Measurements from ENCODE around the gene DRAP1.

DNA sequence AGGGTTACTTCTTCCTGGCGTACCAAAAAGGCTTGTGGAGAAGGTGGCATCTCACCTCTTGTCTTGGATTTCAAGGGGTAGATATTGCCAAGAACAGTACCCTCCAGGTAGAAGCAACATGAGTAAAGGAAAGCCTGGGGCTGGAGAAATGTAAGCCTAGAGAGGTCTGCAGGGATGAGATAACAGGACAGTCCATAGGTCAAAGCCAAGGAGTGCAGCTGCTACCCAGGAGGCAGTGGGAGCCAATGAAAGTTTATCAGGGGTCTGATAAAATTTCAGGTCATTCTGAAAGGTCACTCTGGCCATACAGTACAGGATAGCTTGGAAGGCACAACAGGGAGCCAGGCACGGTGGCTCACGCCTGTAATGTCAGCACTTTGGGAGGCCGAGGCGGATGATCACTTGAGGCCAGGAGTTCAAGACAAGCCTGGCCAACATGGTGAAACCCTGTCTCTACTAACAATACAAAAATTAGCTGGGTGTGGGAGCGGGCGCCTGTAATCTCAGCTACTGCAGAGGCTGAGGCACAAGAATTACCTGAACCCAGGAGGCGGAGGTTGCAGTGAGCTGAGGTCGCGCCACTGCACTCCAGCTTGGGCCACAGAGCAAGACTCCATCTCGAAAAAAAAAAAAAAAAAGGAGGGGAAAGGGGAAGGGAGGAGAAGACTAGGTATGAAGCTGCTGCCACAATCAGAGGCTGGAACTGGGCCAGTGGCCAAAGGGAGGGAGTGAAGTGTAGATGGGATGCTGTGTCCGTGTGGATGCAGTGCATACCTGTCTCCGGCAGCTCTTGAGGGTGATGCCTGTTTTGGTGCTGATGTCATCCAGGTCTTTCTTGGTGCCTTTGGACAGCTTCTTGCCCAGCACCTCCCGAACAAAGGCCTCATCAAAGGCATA is 32.2 kb upstream of the DRAP1 start:
- TF ChIP-seq, protein P1, sequence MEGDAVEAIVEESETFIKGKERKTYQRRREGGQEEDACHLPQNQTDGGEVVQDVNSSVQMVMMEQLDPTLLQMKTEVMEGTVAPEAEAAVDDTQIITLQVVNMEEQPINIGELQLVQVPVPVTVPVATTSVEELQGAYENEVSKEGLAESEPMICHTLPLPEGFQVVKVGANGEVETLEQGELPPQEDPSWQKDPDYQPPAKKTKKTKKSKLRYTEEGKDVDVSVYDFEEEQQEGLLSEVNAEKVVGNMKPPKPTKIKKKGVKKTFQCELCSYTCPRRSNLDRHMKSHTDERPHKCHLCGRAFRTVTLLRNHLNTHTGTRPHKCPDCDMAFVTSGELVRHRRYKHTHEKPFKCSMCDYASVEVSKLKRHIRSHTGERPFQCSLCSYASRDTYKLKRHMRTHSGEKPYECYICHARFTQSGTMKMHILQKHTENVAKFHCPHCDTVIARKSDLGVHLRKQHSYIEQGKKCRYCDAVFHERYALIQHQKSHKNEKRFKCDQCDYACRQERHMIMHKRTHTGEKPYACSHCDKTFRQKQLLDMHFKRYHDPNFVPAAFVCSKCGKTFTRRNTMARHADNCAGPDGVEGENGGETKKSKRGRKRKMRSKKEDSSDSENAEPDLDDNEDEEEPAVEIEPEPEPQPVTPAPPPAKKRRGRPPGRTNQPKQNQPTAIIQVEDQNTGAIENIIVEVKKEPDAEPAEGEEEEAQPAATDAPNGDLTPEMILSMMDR (IDR thresholded peaks at IDR 0.05): no peak
- TF ChIP-seq SIN3A (IDR thresholded peaks at IDR 0.05; ENCODE audit: borderline replicate concordance, insufficient read depth, low read depth, low read length) (no peak), POLR2AphosphoS5 (IDR thresholded peaks at IDR 0.05; ENCODE audit: low read depth, low read length) (no peak)

All from Panc1 (cell line).